ENCODE measurements around the gene MTFR1L.

MTFR1L gene

DNA sequence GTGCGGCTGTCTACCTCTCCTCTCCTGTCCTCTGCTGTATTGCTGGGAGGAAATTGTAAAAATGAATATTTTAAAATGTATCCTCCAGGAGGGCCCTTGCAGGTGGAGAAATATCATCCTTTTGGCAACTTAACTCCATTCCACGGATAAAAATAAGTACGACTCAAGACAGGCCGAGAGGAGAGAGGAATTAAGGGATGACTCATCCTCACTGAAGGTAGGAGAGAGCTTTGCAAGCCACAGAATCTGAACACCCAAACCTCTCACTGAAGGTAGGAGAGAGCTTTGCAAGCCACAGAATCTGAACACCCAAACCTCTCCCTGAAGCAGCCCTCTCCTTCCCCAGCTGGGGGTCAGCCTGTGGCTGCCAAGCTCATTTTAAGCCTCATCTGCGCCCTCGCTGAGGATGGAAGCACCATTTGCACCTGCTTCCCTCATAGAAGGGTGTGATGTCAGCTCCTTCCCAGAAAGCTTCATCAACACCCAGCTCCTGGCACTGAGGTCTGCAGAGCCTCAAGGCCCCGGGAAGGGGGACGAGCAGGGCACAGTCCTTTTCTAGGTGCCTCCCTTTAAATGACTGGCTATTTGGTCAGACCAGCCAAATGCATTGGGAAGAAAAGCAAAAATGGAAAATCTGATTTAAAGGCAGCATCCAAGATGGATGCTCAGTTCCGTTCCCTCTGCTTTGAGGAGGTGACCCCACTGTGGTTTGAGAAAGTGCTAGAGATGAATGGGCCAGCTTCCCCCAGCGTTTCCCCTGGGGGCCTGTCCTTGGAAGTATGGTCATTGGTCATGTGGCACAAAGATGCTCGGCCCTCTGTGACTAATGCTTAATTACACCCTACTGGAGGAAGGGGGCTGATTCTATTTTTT, 32.6 kb upstream of the MTFR1L start:
- TF ChIP-seq L3MBTL2 (conservative IDR thresholded peaks at IDR 0.05) (no peak), NFRKB (IDR thresholded peaks at IDR 0.05) (no peak), FOXK2 (IDR thresholded peaks at IDR 0.05) (no peak), SP1 (IDR thresholded peaks at IDR 0.05) (no peak), LEF1 (IDR thresholded peaks at IDR 0.05; ENCODE audit: borderline replicate concordance) (no peak), HDGF (IDR thresholded peaks at IDR 0.05; ENCODE audit: borderline replicate concordance) (no peak), ELF4 (IDR thresholded peaks at IDR 0.05) (no peak)
- TF ChIP-seq, protein P1, sequence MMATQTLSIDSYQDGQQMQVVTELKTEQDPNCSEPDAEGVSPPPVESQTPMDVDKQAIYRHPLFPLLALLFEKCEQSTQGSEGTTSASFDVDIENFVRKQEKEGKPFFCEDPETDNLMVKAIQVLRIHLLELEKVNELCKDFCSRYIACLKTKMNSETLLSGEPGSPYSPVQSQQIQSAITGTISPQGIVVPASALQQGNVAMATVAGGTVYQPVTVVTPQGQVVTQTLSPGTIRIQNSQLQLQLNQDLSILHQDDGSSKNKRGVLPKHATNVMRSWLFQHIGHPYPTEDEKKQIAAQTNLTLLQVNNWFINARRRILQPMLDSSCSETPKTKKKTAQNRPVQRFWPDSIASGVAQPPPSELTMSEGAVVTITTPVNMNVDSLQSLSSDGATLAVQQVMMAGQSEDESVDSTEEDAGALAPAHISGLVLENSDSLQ (IDR thresholded peaks at IDR 0.05) = no peak
- POLR2A ChIA-PET = no interaction called here
- CTCF ChIA-PET = interaction anchor here (0.6 to 2.1 kb wide), 3 partner anchors 9 to 61 kb away, joined by 3 to 7 read pairs (median 3); no protein-coding TSS in a partner anchor

DNA sequence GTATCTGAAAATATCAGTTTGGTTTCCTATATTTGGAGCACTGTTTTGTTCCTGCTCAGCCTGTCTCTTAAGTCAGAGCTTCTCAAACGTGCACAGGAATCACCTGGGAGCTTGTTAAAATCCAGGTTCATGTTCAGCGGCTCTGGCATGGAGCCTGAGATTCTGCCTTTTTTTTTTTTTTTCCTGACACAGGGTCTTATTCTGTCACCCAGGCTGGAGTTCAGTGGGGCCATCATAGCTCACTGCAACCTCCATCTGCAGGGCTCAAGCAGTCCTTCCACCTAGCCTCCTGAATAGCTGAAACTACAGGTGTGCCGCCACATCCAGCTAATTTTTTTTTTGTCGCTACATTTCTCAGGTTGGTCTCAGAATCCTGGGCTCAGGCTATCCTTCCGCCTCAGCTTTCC, 32.0 kb upstream of the MTFR1L start:
- DNase-seq (ENCODE audit: extremely low spot score) = no peak
- TF ChIP-seq ZNF384 (IDR thresholded peaks at IDR 0.05) (no peak), LEF1 (IDR thresholded peaks at IDR 0.05; ENCODE audit: borderline replicate concordance) (no peak), L3MBTL2 (conservative IDR thresholded peaks at IDR 0.05) (no peak), HDGF (IDR thresholded peaks at IDR 0.05; ENCODE audit: borderline replicate concordance) (no peak), NFRKB (IDR thresholded peaks at IDR 0.05) (no peak), ARNT (IDR thresholded peaks at IDR 0.05) (no peak), SUZ12 (IDR thresholded peaks at IDR 0.05) (no peak), CTBP1 (IDR thresholded peaks at IDR 0.05; ENCODE audit: borderline replicate concordance) (no peak), ELF4 (IDR thresholded peaks at IDR 0.05) (no peak), FOXA1 (IDR thresholded peaks at IDR 0.05) (no peak), SP1 (IDR thresholded peaks at IDR 0.05) (no peak)
- POLR2A ChIA-PET = no interaction called here
- CTCF ChIA-PET = interaction anchor here (0.6 to 2.1 kb wide), 3 partner anchors 8 to 61 kb away, joined by 3 to 7 read pairs (median 3); no protein-coding TSS in a partner anchor

More for the DNA sequence above, 32.6 kb upstream of the MTFR1L start:
- DNase-seq (ENCODE audit: extremely low spot score) = no peak

DNA sequence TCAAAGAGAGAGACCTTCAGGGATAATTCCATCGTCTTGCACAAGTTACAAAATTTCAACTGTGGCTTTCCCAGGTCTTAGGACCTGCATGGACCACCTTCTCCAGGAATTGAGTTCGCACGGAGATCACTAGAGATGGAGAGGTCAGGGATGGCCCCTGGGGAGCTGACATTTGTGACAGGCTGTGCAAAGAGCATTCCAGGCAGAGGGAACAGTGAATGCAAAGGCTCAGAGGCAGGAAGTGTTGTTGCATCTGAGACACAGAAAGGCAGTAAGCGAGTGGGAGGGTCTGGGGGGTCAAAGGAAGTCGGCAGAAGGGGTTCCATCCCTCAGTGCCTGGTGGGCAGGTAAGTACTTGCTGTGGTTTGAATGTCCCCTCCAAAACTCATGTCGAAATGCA, 29.3 kb upstream of the MTFR1L start:
- TF ChIP-seq, protein P1 (IDR thresholded peaks at IDR 0.05) = no peak
- no peak for TF ChIP-seq ARNT (IDR thresholded peaks at IDR 0.05)
- TF ChIP-seq TARDBP (IDR thresholded peaks at IDR 0.05) = no peak
- no peak for TF ChIP-seq FOXM1 (IDR thresholded peaks at IDR 0.05; ENCODE audit: borderline replicate concordance)
- no peak for TF ChIP-seq FOXK2 (IDR thresholded peaks at IDR 0.05)
- TF ChIP-seq NFRKB (IDR thresholded peaks at IDR 0.05) = no peak
- TF ChIP-seq ELF4 (IDR thresholded peaks at IDR 0.05) = no peak
- no peak for TF ChIP-seq HDGF (IDR thresholded peaks at IDR 0.05; ENCODE audit: borderline replicate concordance)
- no peak for TF ChIP-seq CTBP1 (IDR thresholded peaks at IDR 0.05; ENCODE audit: borderline replicate concordance)
- TF ChIP-seq L3MBTL2 (conservative IDR thresholded peaks at IDR 0.05) = no peak
- no peak for TF ChIP-seq FOXA1 (IDR thresholded peaks at IDR 0.05)
- TF ChIP-seq SP1 (IDR thresholded peaks at IDR 0.05) = no peak
- TF ChIP-seq BHLHE40 (IDR thresholded peaks at IDR 0.05; ENCODE audit: borderline replicate concordance) = no peak
- no peak for TF ChIP-seq LEF1 (IDR thresholded peaks at IDR 0.05; ENCODE audit: borderline replicate concordance)
- no peak for TF ChIP-seq ZNF384 (IDR thresholded peaks at IDR 0.05)
- TF ChIP-seq SUZ12 (IDR thresholded peaks at IDR 0.05) = no peak
- no peak for DNase-seq (ENCODE audit: extremely low spot score)
- CTCF ChIA-PET = interaction anchor here (1.4 kb wide), 1 partner anchor 8 kb away, joined by 4 read pairs; no protein-coding TSS in a partner anchor
- POLR2A ChIA-PET = no interaction called here

DNA sequence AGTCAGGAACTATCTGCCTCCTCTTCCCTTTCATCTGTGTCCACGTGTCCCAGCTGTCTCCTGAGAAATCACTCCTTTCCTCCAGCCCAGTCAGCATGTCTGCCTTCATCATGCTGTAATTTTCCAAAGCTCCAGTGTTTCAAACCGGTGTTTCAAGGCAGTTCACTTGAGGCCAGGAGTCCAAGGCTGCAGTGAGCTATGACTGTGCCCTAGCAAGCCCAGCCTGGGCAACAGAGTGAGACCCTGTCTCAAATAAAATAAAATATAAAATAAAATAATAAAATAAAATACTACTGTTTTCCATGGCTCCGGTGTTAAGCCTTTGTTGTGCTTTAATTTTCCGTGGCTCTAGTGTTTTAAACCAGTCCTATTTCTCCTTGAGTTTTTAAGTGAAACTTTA, 27.6 kb upstream of the MTFR1L start:
- no peak for TF ChIP-seq NFRKB (IDR thresholded peaks at IDR 0.05)
- no peak for TF ChIP-seq BHLHE40 (IDR thresholded peaks at IDR 0.05; ENCODE audit: borderline replicate concordance)
- TF ChIP-seq, protein P1 (IDR thresholded peaks at IDR 0.05) = no peak
- TF ChIP-seq SUZ12 (IDR thresholded peaks at IDR 0.05) = no peak
- no peak for TF ChIP-seq FOXM1 (IDR thresholded peaks at IDR 0.05; ENCODE audit: borderline replicate concordance)
- TF ChIP-seq LEF1 (IDR thresholded peaks at IDR 0.05; ENCODE audit: borderline replicate concordance) = no peak
- TF ChIP-seq ELF4 (IDR thresholded peaks at IDR 0.05) = no peak
- TF ChIP-seq FOXK2 (IDR thresholded peaks at IDR 0.05) = no peak
- no peak for TF ChIP-seq TARDBP (IDR thresholded peaks at IDR 0.05)
- no peak for TF ChIP-seq HDGF (IDR thresholded peaks at IDR 0.05; ENCODE audit: borderline replicate concordance)
- CTCF ChIA-PET = interaction anchor here (0.8 kb wide), 1 partner anchor 173 kb away, joined by 3 read pairs; no protein-coding TSS in a partner anchor
- POLR2A ChIA-PET = interaction anchor here (0.8 kb wide), 1 partner anchor 20 kb away, joined by 3 read pairs; no protein-coding TSS in a partner anchor
- no peak for DNase-seq (ENCODE audit: extremely low spot score)

DNA sequence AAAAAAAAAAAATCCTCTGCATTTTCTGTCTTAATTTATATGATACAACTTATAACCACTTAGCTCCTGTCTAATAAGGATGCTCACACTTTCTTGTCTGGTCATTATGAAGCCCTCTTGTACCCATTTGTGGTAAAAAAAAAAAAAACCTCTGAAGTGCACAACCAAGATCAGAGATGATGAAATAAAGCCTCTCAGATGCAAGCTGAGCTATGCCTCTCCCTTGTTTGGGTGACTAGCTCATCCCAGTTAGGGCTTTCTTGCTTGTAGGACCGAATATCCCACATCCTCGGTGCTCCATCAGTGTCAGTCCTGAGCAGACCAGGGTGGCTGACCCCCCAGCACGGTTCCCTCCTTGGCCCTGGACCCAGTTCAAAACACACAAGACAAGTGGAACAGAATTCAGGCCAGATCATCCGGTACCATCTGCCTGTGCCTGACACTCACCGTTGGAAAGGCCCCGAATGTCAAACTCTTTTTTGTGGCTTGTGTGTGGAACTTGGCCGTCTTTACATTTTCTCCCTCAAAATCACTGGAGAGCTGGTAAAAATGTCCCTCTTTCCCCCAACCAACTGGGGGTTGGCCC, 26.1 kb upstream of the MTFR1L start:
- ChIA-PET POLR2A (interaction anchor here (1.6 kb wide), 1 partner anchor 22 kb away, joined by 3 read pairs; no protein-coding TSS in a partner anchor), CTCF (interaction anchor here (1.2 kb wide), 1 partner anchor 13 kb away, joined by 4 read pairs; no protein-coding TSS in a partner anchor)
- TF ChIP-seq NFRKB (IDR thresholded peaks at IDR 0.05) = no peak
- no peak for TF ChIP-seq CTBP1 (IDR thresholded peaks at IDR 0.05; ENCODE audit: borderline replicate concordance)
- no peak for TF ChIP-seq BHLHE40 (IDR thresholded peaks at IDR 0.05; ENCODE audit: borderline replicate concordance)
- TF ChIP-seq ARNT (IDR thresholded peaks at IDR 0.05) = no peak
- no peak for TF ChIP-seq FOXK2 (IDR thresholded peaks at IDR 0.05)
- no peak for TF ChIP-seq TARDBP (IDR thresholded peaks at IDR 0.05)
- no peak for TF ChIP-seq ELF4 (IDR thresholded peaks at IDR 0.05)
- TF ChIP-seq FOXM1 (IDR thresholded peaks at IDR 0.05; ENCODE audit: borderline replicate concordance) = no peak
- TF ChIP-seq SP1 (IDR thresholded peaks at IDR 0.05) = no peak
- TF ChIP-seq FOXA1 (IDR thresholded peaks at IDR 0.05) = no peak
- TF ChIP-seq LEF1 (IDR thresholded peaks at IDR 0.05; ENCODE audit: borderline replicate concordance) = no peak
- TF ChIP-seq SUZ12 (IDR thresholded peaks at IDR 0.05) = no peak
- no peak for TF ChIP-seq HDGF (IDR thresholded peaks at IDR 0.05; ENCODE audit: borderline replicate concordance)
- DNase-seq (ENCODE audit: extremely low spot score) = no peak

Measured in HEK293T (cell line).